ENCODE results near the gene SHMT2. TPM values are rescaled to one million over a fixed set of nuclear protein-coding genes. Genes with fewer than 3 reads are reported as not detected.
A peak's percentile ranks its signal among the peaks of the same experiment; 100 is the strongest.

SHMT2 gene
- total and polyA plus RNA-seq, 2 experiments from 2014 or later = 59.9 to 110 TPM

DNA sequence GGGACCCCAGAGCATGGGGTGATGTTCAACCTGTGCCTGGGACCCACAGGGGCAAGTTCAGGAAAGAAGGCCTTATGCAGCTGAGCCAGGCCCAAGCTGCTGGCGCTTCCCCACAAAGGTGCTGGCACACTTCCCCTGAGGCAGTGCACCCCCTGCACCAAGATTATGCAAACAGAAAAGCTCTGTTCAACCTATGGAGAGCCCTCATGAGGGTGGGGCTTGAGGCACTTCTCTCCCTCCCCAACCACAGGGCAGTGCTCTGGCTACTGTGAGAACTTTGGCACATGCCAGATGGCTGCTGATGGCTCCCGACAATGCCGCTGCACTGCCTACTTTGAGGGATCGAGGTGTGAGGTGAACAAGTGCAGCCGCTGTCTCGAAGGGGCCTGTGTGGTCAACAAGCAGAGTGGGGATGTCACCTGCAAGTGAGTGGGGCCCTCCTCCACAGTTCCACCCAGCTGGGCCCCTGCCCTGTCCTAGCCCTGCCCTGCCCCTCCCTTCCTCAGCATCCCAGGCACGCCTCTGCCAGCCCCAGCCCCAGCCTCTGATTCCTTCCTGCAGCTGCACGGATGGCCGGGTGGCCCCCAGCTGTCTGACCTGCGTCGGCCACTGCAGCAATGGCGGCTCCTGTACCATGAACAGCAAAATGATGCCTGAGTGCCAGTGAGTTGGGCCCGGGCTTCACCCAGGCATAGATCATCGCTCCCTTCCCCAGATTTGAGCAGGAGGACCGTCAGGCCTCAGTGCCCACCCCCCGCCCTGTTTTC, 18.4 kb upstream of the SHMT2 start:
- H3K9me3 ChIP-seq (ENCODE audit: low read depth) = no peaks in the 10 kb centered on the region
- H3K4me3 ChIP-seq = no peak overlapping the region
- DNase-seq (ENCODE audit: low read depth in 1 of 2, low spot score in 1 of 2) = no peak
- no peak for TF ChIP-seq CTCF (IDR thresholded peaks at IDR 0.05; ENCODE audit: low read depth, low read length)
- H3K27ac ChIP-seq = no peak overlapping the region
- peaks cover 12% of the 10 kb centered on the region for H3K36me3 ChIP-seq
- H3K27me3 ChIP-seq = peaks cover 25% of the 10 kb centered on the region
- no peaks in the 10 kb centered on the region for H3K4me1 ChIP-seq (ENCODE audit: low read depth)

- Histone ChIP-seq H3K27ac (no peak overlapping the region), H3K36me3 (peaks cover 12% of the 10 kb centered on the region), H3K4me1 (ENCODE audit: low read depth) (no peaks in the 10 kb centered on the region), H3K4me3 (no peak overlapping the region), H3K9me3 (ENCODE audit: low read depth) (no peaks in the 10 kb centered on the region), H3K27me3 (peaks cover 35% of the 10 kb centered on the region)
- peak; percentile 11 for TF ChIP-seq CTCF (IDR thresholded peaks at IDR 0.05; ENCODE audit: low read depth, low read length)
- no peak for DNase-seq (ENCODE audit: low read depth in 1 of 2, low spot score in 1 of 2)
Observed at GRCh38 chr12:57211791-57212700, 17.5 kb upstream of the SHMT2 start.

DNA sequence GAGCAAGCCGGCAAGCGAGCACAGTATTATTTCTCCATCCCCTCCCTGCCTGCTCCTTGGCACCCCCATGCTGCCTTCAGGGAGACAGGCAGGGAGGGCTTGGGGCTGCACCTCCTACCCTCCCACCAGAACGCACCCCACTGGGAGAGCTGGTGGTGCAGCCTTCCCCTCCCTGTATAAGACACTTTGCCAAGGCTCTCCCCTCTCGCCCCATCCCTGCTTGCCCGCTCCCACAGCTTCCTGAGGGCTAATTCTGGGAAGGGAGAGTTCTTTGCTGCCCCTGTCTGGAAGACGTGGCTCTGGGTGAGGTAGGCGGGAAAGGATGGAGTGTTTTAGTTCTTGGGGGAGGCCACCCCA, 16.8 kb upstream of the SHMT2 start:
- H3K27ac ChIP-seq = no peak overlapping the region
- DNase-seq (ENCODE audit: low read depth in 1 of 2, low spot score in 1 of 2) = no peak
- no peak for TF ChIP-seq CTCF (IDR thresholded peaks at IDR 0.05; ENCODE audit: low read depth, low read length)
- no peak overlapping the region for H3K4me3 ChIP-seq
- no peaks in the 10 kb centered on the region for H3K4me1 ChIP-seq (ENCODE audit: low read depth)
- peaks cover 12% of the 10 kb centered on the region for H3K36me3 ChIP-seq
- peaks cover 41% of the 10 kb centered on the region for H3K27me3 ChIP-seq
- H3K9me3 ChIP-seq (ENCODE audit: low read depth) = no peaks in the 10 kb centered on the region

GRCh38 chr12:57213058-57213715, 16.3 kb upstream of the SHMT2 start:
- Histone ChIP-seq H3K27ac (no peak overlapping the region), H3K36me3 (peaks cover 12% of the 10 kb centered on the region), H3K4me3 (no peak overlapping the region), H3K27me3 (peaks cover 46% of the 10 kb centered on the region), H3K9me3 (ENCODE audit: low read depth) (no peaks in the 10 kb centered on the region), H3K4me1 (ENCODE audit: low read depth) (no peaks in the 10 kb centered on the region)
- peak; percentile 96 for TF ChIP-seq CTCF (IDR thresholded peaks at IDR 0.05; ENCODE audit: low read depth, low read length)
- peak; percentile 82 to 89 for DNase-seq (ENCODE audit: low read depth in 1 of 2, low spot score in 1 of 2)

DNA sequence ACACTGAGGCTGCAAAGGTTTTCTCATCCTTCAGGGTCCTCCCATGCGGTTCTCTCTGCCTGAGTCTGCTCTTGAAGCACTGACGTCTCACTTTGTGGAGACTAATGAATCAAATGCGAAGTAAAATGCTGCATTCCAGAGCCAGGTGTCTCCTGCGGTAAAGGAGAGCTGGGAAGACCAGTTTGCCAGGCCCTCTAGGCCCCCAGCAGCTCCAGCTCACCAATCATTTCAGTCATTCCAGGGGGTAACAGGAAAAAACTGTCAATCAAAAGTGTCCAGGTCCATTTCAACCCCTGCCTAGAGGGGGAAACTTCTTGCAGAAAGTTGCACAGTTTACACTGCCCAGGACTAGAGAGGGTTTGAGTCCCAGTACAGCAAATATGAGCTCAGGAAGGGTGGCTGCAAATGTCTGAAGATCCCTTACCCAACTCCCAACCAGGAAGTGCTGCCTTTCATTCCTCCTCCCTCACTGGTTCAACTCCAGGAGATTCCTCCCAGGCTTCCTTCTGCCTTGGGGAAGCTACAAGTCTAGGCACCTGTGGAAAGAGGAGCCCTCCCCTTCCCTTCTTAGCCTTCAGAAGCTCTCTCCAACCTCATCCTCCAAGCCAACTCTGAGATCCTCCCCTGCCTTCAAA, 15.6 kb upstream of the SHMT2 start:
- peaks cover 53% of the 10 kb centered on the region for H3K27me3 ChIP-seq
- H3K4me1 ChIP-seq (ENCODE audit: low read depth) = no peaks in the 10 kb centered on the region
- no peak for TF ChIP-seq CTCF (IDR thresholded peaks at IDR 0.05; ENCODE audit: low read depth, low read length)
- no peak for DNase-seq (ENCODE audit: low read depth in 1 of 2, low spot score in 1 of 2)
- H3K36me3 ChIP-seq = peaks cover 12% of the 10 kb centered on the region
- H3K9me3 ChIP-seq (ENCODE audit: low read depth) = no peaks in the 10 kb centered on the region
- H3K4me3 ChIP-seq = no peak overlapping the region
- no peak overlapping the region for H3K27ac ChIP-seq

Measured in cardiac muscle cell (in vitro differentiated cells and primary cell).